Fibroblast of pulmonary artery (primary cell): ENCODE results near the gene ASZ1.

Experiments used
- DNase-seq: peaks from one replicate; pipeline ENCODE4 v3.0.0-alpha.2; 2010; ENCODE audit warnings: low read depth
- H3K4me3 ChIP-seq: replicated peaks from 2 replicates; pipeline ENCODE4 v1.5.1; 2011; ENCODE audit warnings: low read depth, mild to moderate bottlenecking, control low read depth, low read length, moderate library complexity
- TF ChIP-seq, protein P1 (sequence below): IDR thresholded peaks from 2 replicates; pipeline ENCODE4 v1.5.1; 2011; ENCODE audit warnings: mild to moderate bottlenecking, control low read depth, low read length, inconsistent platforms; ENCODE audit errors: missing control alignments

The ASZ1 gene

DNA sequence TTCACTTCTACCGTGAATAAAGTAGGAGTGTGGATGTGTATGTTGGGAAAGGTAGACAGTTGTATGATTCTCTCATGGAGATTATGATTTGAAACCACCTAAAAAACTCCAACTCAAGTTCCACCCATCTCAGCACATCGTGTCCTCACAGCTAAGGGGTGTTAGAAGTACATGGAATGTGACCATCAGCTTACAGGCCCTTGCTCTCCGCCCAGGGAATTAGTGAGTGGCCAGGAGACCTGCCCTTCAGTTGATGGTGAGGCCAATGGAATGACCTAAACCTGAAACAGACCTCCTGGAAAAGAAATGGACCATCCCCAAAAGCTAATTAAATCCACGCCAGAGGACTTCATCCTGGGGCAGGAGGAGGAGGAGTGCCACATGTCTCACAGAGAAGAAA is 102.3 kb downstream of the ASZ1 start:
- DNase-seq = no peak
- H3K4me3 ChIP-seq = no peak overlapping the region
- TF ChIP-seq, protein P1, sequence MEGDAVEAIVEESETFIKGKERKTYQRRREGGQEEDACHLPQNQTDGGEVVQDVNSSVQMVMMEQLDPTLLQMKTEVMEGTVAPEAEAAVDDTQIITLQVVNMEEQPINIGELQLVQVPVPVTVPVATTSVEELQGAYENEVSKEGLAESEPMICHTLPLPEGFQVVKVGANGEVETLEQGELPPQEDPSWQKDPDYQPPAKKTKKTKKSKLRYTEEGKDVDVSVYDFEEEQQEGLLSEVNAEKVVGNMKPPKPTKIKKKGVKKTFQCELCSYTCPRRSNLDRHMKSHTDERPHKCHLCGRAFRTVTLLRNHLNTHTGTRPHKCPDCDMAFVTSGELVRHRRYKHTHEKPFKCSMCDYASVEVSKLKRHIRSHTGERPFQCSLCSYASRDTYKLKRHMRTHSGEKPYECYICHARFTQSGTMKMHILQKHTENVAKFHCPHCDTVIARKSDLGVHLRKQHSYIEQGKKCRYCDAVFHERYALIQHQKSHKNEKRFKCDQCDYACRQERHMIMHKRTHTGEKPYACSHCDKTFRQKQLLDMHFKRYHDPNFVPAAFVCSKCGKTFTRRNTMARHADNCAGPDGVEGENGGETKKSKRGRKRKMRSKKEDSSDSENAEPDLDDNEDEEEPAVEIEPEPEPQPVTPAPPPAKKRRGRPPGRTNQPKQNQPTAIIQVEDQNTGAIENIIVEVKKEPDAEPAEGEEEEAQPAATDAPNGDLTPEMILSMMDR = no peak

- H3K4me3 ChIP-seq = peak overlapping the region; percentile 48
- peak; percentile 57 for DNase-seq
- TF ChIP-seq, protein P1 = no peak
These were observed 103.2 kb downstream of the ASZ1 start for GRCh38 chr7:117323851-117324711.

DNA sequence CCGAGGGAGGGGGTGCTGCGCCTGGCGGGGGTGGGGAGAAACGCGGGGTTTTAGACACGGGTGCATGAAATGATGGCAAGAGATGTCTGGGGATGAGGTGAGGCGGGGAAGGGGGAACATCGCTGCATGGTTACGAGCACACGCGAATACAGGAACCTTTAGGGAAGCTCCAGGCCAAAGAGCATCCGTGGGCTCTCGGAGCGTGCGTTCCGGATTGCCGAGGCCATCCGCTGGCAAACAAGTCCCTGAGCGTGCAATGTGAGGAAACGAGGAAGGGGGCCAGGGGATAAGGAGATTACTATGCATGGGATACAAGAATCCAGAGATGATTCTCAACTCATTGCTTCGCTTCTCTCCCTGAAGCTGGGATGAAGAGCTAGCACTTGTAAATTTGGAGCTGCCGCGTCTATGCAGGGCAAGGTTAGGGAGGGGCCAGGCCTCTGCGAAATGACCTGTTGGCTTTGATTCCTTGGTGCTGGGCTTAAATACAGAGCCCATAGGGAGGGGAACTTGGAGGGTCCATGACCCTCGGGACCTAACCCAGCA is 103.9 kb downstream of the ASZ1 start:
- peak; percentile 34 for DNase-seq
- TF ChIP-seq, protein P1 = no peak
- H3K4me3 ChIP-seq = peak overlapping the region; percentile 48

DNA sequence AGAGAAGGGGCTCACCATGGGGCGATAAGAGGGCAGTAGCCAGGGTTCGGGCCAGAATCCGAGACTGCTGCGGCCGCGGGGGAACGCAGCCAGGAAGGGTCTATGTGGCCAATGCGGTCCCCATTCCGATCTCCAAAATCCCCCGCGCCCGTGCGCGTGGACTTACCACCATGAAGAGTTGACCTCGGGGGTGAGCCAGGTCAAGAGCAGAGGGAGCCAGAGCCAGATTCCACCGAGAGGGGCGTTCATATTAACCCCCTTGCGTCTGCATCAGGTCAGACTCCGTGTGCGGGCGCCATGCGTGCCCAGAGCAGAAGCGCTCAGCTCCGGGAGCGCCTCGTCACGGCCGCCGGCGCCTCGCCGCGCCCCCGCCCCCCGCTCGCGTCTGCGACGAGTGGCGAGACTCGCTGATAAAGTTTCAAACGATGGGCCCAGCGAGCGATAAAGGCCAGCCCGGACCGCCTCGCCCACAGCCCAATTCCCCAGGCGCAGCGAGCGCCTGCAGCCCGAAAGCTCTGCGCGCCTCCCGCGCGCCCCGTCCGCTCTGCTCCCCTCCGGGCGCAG is 104.5 kb downstream of the ASZ1 start, which contains the start of gene WNT2:
Gene WNT2, minus strand, starts transcription at position 318 of the 564 bp plus-strand sequence. Its CDS starts 69 bp downstream, at position 249.
- H3K4me3 ChIP-seq = peak within 1 kb of the TSS; percentile 48
- TF ChIP-seq, protein P1 = no peak
- peak; percentile 8 for DNase-seq

- DNase-seq = no peak
- TF ChIP-seq, protein P1 = no peak
- no peak overlapping the region for H3K4me3 ChIP-seq
These were observed 106.8 kb downstream of the ASZ1 start for GRCh38 chr7:117320523-117320922.

DNA sequence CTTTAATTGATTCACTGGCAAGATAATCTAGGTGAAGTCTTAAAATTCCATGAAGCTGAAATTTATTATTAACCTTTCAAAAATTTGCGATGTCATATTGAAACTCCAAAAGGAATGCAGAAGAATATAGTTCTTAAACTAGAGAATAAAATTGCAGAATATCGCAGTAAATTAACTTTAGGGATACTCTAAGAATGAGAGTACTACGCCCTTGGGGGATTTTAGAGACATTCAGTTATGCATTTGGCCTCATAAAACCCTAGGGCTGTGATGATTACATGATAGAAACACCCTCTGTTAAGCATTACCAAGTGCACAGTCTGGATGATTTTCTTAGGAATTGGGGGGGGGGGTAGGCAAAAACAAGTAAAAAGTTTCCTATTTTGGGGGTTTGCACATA is 108.1 kb downstream of the ASZ1 start:
- DNase-seq = no peak
- TF ChIP-seq, protein P1 = no peak
- no peak overlapping the region for H3K4me3 ChIP-seq
